Liver (tissue), 9 donors: ENCODE data around the gene CREB1. TPM values are rescaled to one million over a fixed set of nuclear protein-coding genes. Genes with fewer than 3 reads are reported as not detected.

Experiments used
- DNase-seq: peaks from one replicate; pipeline ENCODE4 v3.0.0-alpha.2; 2017; ENCODE audit warnings: low spot score
- H3K27ac ChIP-seq, 2 donors: one replicate each; pipeline ENCODE4 v1.7.0; 2013; ENCODE audit warnings: inconsistent platforms in 2 of 2, low read length in 2 of 2, control low read depth in 1 of 2, low read depth in 1 of 2, mild to moderate bottlenecking in 1 of 2
- H3K27me3 ChIP-seq, 4 donors: one replicate each; pipeline versions ENCODE4 v1.6.1 to v1.7.0; 2013; ENCODE audit warnings: low read length in 3 of 4, inconsistent platforms in 1 of 4, mild to moderate bottlenecking in 1 of 4, moderate library complexity in 1 of 4; ENCODE audit not compliant: control insufficient read depth in 4 of 4, insufficient read depth in 4 of 4
- H3K36me3 ChIP-seq, 4 donors: one replicate each; pipeline versions ENCODE4 v1.6.1 to v1.7.0; 2013; ENCODE audit warnings: low read length in 3 of 4, mild to moderate bottlenecking in 3 of 4, low read depth in 1 of 4, moderate library complexity in 1 of 4; ENCODE audit not compliant: control insufficient read depth in 4 of 4, insufficient read depth in 3 of 4
- H3K4me1 ChIP-seq, 4 donors: one replicate each; pipeline versions ENCODE4 v1.6.1 to v1.7.0; 2013; ENCODE audit warnings: low read length in 3 of 4, mild to moderate bottlenecking in 3 of 4, moderate library complexity in 1 of 4; ENCODE audit not compliant: control insufficient read depth in 4 of 4, insufficient read depth in 4 of 4
- H3K4me3 ChIP-seq, 3 donors: one replicate each; pipeline versions ENCODE4 v1.6.1 to v1.7.0; 2013; ENCODE audit warnings: low read length in 3 of 3, control low read depth in 1 of 3, low read depth in 1 of 3, mild to moderate bottlenecking in 1 of 3
- H3K9ac ChIP-seq, 2 donors: one replicate each; pipeline ENCODE4 v1.7.0; 2013; ENCODE audit warnings: low read length in 2 of 2, mild to moderate bottlenecking in 2 of 2, moderate library complexity in 2 of 2, control low read depth in 1 of 2, low read depth in 1 of 2
- H3K9me3 ChIP-seq, 4 donors: one replicate each; pipeline versions ENCODE4 v1.6.1 to v1.7.0; 2013; ENCODE audit warnings: low read length in 3 of 4; ENCODE audit not compliant: control insufficient read depth in 4 of 4
- EGR1 ChIP-seq, 2 donors: IDR thresholded peaks; 2 replicates each; pipeline ENCODE4 v1.6.1; 2016 to 2018; ENCODE audit warnings: antibody characterized with exemption in 2 of 2, low read depth in 2 of 2
- FOXA1 ChIP-seq: IDR thresholded peaks from 2 replicates; pipeline ENCODE4 v1.6.1; 2016; ENCODE audit warnings: antibody characterized with exemption
- FOXA2 ChIP-seq: IDR thresholded peaks from 2 replicates; pipeline ENCODE4 v1.6.1; 2016; ENCODE audit warnings: antibody characterized with exemption
- GABPA ChIP-seq, 2 donors: IDR thresholded peaks in 1 of 2; conservative IDR thresholded peaks in 1 of 2; 2 replicates each; pipeline ENCODE4 v1.6.1; 2016; ENCODE audit warnings: antibody characterized with exemption in 2 of 2, mild to moderate bottlenecking in 1 of 2, moderate library complexity in 1 of 2
- HNF4A ChIP-seq, 2 donors: conservative IDR thresholded peaks; 2 replicates each; pipeline ENCODE4 v1.6.1; 2016; ENCODE audit warnings: antibody characterized with exemption in 2 of 2, mild to moderate bottlenecking in 2 of 2
- JUND ChIP-seq, 2 donors: IDR thresholded peaks; 2 replicates each; pipeline ENCODE4 v1.6.1; 2016; ENCODE audit warnings: antibody characterized with exemption in 2 of 2
- NR2F2 ChIP-seq: IDR thresholded peaks from 2 replicates; pipeline ENCODE4 v1.6.1; 2016; ENCODE audit warnings: antibody characterized with exemption
- RAD21 ChIP-seq, 2 donors: IDR thresholded peaks; 2 replicates each; pipeline ENCODE4 v1.6.1; 2016; ENCODE audit warnings: antibody characterized with exemption in 2 of 2, mild to moderate bottlenecking in 2 of 2
- RXRA ChIP-seq, 2 donors: IDR thresholded peaks; 2 replicates each; pipeline ENCODE4 v1.6.1; 2017 to 2018; ENCODE audit warnings: antibody characterized with exemption in 2 of 2, mild to moderate bottlenecking in 1 of 2
- SP1 ChIP-seq: IDR thresholded peaks from 2 replicates; pipeline ENCODE4 v1.6.1; 2018; ENCODE audit warnings: antibody characterized with exemption, mild to moderate bottlenecking
- YY1 ChIP-seq: IDR thresholded peaks from 2 replicates; pipeline ENCODE4 v1.6.1; 2016; ENCODE audit warnings: antibody characterized with exemption, mild to moderate bottlenecking
- ZBTB33 ChIP-seq: IDR thresholded peaks from 2 replicates; pipeline ENCODE4 v1.6.1; 2016; ENCODE audit warnings: antibody characterized with exemption
- WGBS: extraction: QIAGEN DNeasy Blood & Tissue Kit; methylation state at CpG from one replicate; pipeline ENCODE4 v1.1.7; 2013; 5-methylcytosine and 5-hydroxymethylcytosine counted together
- polyA plus RNA-seq, 2 donors: library from polyadenylated mRNA; stranded (reverse) in 1 of 2; unstranded in 1 of 2; fragments of 200-250 nt in 1 of 2; fragments of >200 nt in 1 of 2; fragmentation: Nextera tagmentation in 1 of 2; extraction: Ambion mirVana in 1 of 2; gene quantifications; one replicate each; pipeline versions ENCODE4 v1.2.1 to v1.2.3, GENCODE V29; 2013 to 2015
- total RNA-seq, 2 donors: library from RNA; depleted of rRNA; stranded (reverse); fragments of >200 nt; gene quantifications; one replicate each; pipeline ENCODE4 v1.2.3, GENCODE V29; 2014
- TF ChIP-seq, protein P1 (sequence below): IDR thresholded peaks from 2 replicates; pipeline ENCODE4 v1.6.1; 2016; ENCODE audit warnings: antibody characterized with exemption
- donor health status: healthy.
- donor health status: healthy.
- donor health status: healthy.
- donor health status: healthy.
- donor health status: healthy.

CREB1 gene
- total and polyA plus RNA-seq, 4 donors: 4.4 to 24.4 (median 14.5) TPM

GRCh38 chr2:207516206-207516605 is 13.6 kb upstream of the CREB1 start:
- no peaks in the 10 kb centered on the region for H3K27me3 ChIP-seq
- H3K4me1 ChIP-seq: no peaks in the 10 kb centered on the region
- TF ChIP-seq EGR1 (IDR thresholded peaks at IDR 0.05; ENCODE audit: low read depth in 2 of 2) (no peak), FOXA2 (no peak), SP1 (no peak), RAD21 (IDR thresholded peaks at IDR 0.05) (no peak)
- TF ChIP-seq, protein P1, sequence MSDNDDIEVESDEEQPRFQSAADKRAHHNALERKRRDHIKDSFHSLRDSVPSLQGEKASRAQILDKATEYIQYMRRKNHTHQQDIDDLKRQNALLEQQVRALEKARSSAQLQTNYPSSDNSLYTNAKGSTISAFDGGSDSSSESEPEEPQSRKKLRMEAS: no peak
- no peak overlapping the region for H3K4me3 ChIP-seq
- 98% methylated on average over 1 of the region's 1 CpG for WGBS
- no peak overlapping the region for H3K9ac ChIP-seq
- H3K36me3 ChIP-seq: no peaks in the 10 kb centered on the region
- no peak for DNase-seq
- H3K27ac ChIP-seq: no peak overlapping the region
- H3K9me3 ChIP-seq: no peaks in the 10 kb centered on the region

DNA sequence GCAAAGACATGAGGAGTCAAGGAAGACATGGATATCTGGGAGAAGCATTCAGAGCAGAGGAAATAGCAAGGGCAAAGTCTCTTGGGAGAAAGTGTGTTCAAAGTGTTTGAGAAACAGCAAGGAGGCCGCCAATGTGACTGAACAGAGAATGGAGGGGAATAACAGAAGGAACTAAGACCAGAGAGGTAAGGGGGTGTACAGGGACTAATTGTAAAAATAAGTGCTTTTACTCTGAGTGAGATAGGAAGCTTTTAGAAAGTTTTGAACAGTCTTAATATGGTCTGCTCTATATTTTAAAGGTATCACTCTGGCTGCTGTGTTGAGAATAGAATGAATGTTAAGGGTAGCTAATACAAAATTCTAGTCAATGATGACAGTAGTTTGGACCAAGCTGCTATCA is 6.8 kb upstream of the CREB1 start:
- Histone ChIP-seq H3K4me3 (no peak overlapping the region), H3K9me3 (no peaks in the 10 kb centered on the region), H3K27ac (no peak overlapping the region), H3K36me3 (no peaks in the 10 kb centered on the region), H3K27me3 (no peaks in the 10 kb centered on the region), H3K4me1 (no peaks in the 10 kb centered on the region), H3K9ac (no peak overlapping the region)
- DNase-seq: no peak
- WGBS: 94% methylated on average over 1 of the region's 1 CpG
- TF ChIP-seq JUND (IDR thresholded peaks at IDR 0.05) (no peak), RAD21 (IDR thresholded peaks at IDR 0.05) (no peak), YY1 (no peak), RXRA (IDR thresholded peaks at IDR 0.05) (no peak), GABPA (IDR thresholded peaks at IDR 0.05 in 1 of 2, conservative IDR thresholded peaks at IDR 0.05 in 1 of 2) (no peak), NR2F2 (no peak), FOXA2 (no peak)

DNA sequence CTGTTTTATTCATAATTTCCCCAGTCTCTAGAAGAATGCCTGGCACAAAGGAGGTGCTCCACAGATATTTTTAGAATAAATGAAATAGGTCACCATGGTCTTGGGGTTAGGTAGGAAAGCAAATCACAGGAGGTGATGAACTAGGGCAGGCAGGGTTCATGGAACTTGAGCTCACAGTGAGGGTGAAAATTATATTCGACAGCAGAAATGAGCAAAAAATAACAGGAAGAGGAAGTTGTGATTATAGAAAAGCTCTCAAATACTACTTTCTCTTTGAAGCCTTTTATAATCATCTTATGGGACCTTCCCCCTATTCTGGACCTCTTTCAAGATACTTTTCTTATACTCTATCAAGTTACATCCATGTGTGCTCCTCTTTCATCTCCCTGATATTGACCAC is 4.5 kb upstream of the CREB1 start:
- TF ChIP-seq FOXA2: no peak
- TF ChIP-seq NR2F2: no peak
- TF ChIP-seq, protein P1: no peak
- TF ChIP-seq JUND (IDR thresholded peaks at IDR 0.05): no peak
- no peak for TF ChIP-seq FOXA1
- TF ChIP-seq SP1: no peak
- TF ChIP-seq ZBTB33: no peak
- TF ChIP-seq RAD21 (IDR thresholded peaks at IDR 0.05): no peak
- TF ChIP-seq HNF4A (conservative IDR thresholded peaks at IDR 0.05): no peak
- Histone ChIP-seq H3K4me3 (no peak overlapping the region), H3K36me3 (no peaks in the 10 kb centered on the region), H3K4me1 (peaks cover 0 to 3% (median 2%) of the 10 kb centered on the region in 4 donors), H3K27ac (no peak overlapping the region), H3K27me3 (no peaks in the 10 kb centered on the region), H3K9me3 (no peaks in the 10 kb centered on the region), H3K9ac (no peak overlapping the region)
- no peak for DNase-seq
- 43% methylated on average over 1 of the region's 1 CpG for WGBS
